Prostate gland (tissue), 2 donors: ENCODE results near the gene ADAMTS12. TPM values are rescaled to one million over a fixed set of nuclear protein-coding genes. Genes with fewer than 3 reads are reported as not detected.

Source experiments
- DNase-seq: peaks from one replicate; pipeline ENCODE4 v3.0.0-alpha.2; 2019; ENCODE audit warnings: low spot score
- H3K27ac ChIP-seq, 2 donors: fragments of 200-600 bp; sonication (generic); 2 replicates each; pipeline ENCODE4 v1.5.1; 2017 to 2019
- H3K27me3 ChIP-seq: fragments of 200-600 bp; sonication (generic); replicated peaks from 2 replicates; pipeline ENCODE4 v1.5.1; 2019; ENCODE audit not compliant: insufficient read depth
- H3K36me3 ChIP-seq, 2 donors: fragments of 200-600 bp; sonication (generic); 1 replicate in 1 of 2; 2 replicates in 1 of 2; pipeline versions ENCODE4 v1.5.1 to v1.8.1; 2017 to 2019
- H3K4me1 ChIP-seq: fragments of 200-600 bp; sonication (generic); replicated peaks from 2 replicates; pipeline ENCODE4 v1.5.1; 2019
- H3K4me3 ChIP-seq, 2 donors: fragments of 200-600 bp; sonication (generic); 2 replicates each; pipeline ENCODE4 v1.5.1; 2017 to 2019
- H3K9me3 ChIP-seq: fragments of 200-600 bp; sonication (generic); 2 replicates; pipeline ENCODE4 v1.5.1; 2017
- POLR2A ChIP-seq: fragments of 450-650 bp; IDR thresholded peaks from one replicate; pipeline ENCODE4 v1.6.1; 2016; ENCODE audit warnings: antibody characterized with exemption, mild to moderate bottlenecking
- POLR2AphosphoS5 ChIP-seq: sonication (generic); formaldehyde crosslinking; IDR thresholded peaks from one replicate; pipeline ENCODE4 v1.6.1; 2017; ENCODE audit warnings: antibody characterized with exemption
- WGBS: methylation state at CpG from one replicate; pipeline ENCODE4 v1.1.5; 2018; 5-methylcytosine and 5-hydroxymethylcytosine counted together
- intact Hi-C: fragments of 100-400 bp; cut with DNase I; formaldehyde crosslinking; loops from one replicate; pipeline ENCODE4 v1.14.2; 2022
- total RNA-seq, 2 donors: library from RNA; depleted of rRNA; stranded (reverse); fragments of >200 nt; gene quantifications; one replicate each; pipeline ENCODE4 v1.1.0, GENCODE V29; 2016
- TF ChIP-seq, protein P1 (sequence below), 4 experiments: fragments of 200-600 bp in 2 of 4; fragments of 450-650 bp in 2 of 4; sonication (generic) in 2 of 4; IDR thresholded peaks; 1 replicate in 3 of 4; 2 replicates in 1 of 4; pipeline ENCODE4 v1.5.1; 2016 to 2019; ENCODE audit warnings: antibody characterized with exemption in 4 of 4, mild to moderate bottlenecking in 2 of 4, moderate library complexity in 2 of 4

Gene ADAMTS12
- total RNA-seq, 2 donors from 2014 or later, result 0.09 to 3.7 TPM

DNA sequence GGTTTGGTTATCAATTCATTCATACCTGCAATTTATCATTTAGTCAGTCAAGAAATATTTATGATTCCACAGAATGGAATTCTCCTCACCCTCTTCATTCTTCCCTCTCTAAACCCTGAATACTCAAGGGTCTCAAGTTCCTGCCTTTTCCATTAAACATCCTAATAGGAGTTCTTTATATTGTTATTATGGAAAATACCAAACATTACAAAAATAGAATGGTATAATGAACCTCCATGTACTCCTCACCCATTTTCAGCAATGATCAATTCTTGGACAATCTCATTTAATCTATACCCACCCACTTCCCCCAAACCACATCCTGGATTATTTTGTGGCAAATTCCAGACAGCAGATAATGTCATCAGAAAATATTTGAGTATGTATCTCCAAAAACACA is 74.5 kb downstream of the ADAMTS12 start:
- Histone ChIP-seq H3K27me3 (no peaks in the 10 kb centered on the region), H3K9me3 (no peaks in the 10 kb centered on the region), H3K36me3 (no peaks in the 10 kb centered on the region), H3K4me3 (no peak overlapping the region), H3K4me1 (no peaks in the 10 kb centered on the region), H3K27ac (no peak overlapping the region)
- TF ChIP-seq, protein P1, sequence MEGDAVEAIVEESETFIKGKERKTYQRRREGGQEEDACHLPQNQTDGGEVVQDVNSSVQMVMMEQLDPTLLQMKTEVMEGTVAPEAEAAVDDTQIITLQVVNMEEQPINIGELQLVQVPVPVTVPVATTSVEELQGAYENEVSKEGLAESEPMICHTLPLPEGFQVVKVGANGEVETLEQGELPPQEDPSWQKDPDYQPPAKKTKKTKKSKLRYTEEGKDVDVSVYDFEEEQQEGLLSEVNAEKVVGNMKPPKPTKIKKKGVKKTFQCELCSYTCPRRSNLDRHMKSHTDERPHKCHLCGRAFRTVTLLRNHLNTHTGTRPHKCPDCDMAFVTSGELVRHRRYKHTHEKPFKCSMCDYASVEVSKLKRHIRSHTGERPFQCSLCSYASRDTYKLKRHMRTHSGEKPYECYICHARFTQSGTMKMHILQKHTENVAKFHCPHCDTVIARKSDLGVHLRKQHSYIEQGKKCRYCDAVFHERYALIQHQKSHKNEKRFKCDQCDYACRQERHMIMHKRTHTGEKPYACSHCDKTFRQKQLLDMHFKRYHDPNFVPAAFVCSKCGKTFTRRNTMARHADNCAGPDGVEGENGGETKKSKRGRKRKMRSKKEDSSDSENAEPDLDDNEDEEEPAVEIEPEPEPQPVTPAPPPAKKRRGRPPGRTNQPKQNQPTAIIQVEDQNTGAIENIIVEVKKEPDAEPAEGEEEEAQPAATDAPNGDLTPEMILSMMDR (IDR thresholded peaks at IDR 0.05), result no peak
- TF ChIP-seq POLR2AphosphoS5 (no peak), POLR2A (no peak)
- intact Hi-C loops, result no loop called here
- DNase-seq, result no peak

DNA sequence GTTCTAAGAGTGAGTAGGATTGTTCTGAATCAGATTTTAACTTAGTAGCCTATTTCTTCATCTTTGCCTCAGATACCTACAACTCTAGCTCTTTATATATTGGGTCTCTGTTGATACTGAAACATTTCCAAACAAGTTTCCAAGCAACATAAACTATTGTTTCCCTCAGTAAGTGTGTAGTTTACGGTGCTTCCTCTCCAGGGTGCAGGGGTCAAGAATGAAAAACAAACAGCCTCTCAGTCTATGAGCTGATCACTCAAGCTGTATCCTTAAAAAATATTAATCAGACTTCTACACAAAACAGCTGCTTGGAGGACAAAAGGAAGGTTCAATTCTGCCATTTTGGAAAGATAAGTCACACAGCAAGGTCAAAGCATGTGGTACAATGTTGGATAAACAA is 75.0 kb downstream of the ADAMTS12 start:
- TF ChIP-seq, protein P1 (IDR thresholded peaks at IDR 0.05), result no peak
- no peak for TF ChIP-seq POLR2A
- no peak for TF ChIP-seq POLR2AphosphoS5
- Histone ChIP-seq H3K27me3 (no peaks in the 10 kb centered on the region), H3K27ac (no peak overlapping the region), H3K9me3 (no peaks in the 10 kb centered on the region), H3K4me3 (no peak overlapping the region), H3K36me3 (no peaks in the 10 kb centered on the region), H3K4me1 (no peaks in the 10 kb centered on the region)
- intact Hi-C loops, result no loop called here
- no peak for DNase-seq
- WGBS, result 26% methylated on average over 1 of the region's 1 CpG

DNA sequence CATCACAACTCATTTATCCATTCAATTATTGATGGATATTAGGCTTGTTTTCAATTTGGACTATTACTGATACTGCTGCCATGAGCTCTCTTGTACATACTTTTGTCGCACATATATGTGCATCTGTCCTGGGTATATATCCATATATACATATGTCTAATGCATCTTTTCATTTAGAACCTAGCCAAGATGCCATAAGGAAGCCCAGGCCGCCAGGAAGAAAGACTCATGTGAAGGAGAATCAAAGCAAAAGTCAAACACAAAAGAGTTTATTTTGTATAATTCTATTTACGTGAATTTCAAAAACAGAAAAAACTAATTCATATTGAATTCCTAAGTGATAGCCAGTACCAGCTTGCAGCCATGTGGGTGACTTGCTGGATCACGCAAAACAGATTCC is 79.0 kb downstream of the ADAMTS12 start:
- DNase-seq, result no peak
- intact Hi-C loops, result no loop called here
- H3K27me3 ChIP-seq, result no peaks in the 10 kb centered on the region
- no peak for TF ChIP-seq POLR2A
- TF ChIP-seq, protein P1 (IDR thresholded peaks at IDR 0.05), result no peak
- no peak for TF ChIP-seq POLR2AphosphoS5
- H3K27ac ChIP-seq, result no peak overlapping the region
- no peaks in the 10 kb centered on the region for H3K4me1 ChIP-seq
- H3K4me3 ChIP-seq, result no peak overlapping the region
- no peaks in the 10 kb centered on the region for H3K9me3 ChIP-seq
- WGBS, result 97% methylated on average over 4 of the region's 4 CpGs
- H3K36me3 ChIP-seq, result no peaks in the 10 kb centered on the region

DNA sequence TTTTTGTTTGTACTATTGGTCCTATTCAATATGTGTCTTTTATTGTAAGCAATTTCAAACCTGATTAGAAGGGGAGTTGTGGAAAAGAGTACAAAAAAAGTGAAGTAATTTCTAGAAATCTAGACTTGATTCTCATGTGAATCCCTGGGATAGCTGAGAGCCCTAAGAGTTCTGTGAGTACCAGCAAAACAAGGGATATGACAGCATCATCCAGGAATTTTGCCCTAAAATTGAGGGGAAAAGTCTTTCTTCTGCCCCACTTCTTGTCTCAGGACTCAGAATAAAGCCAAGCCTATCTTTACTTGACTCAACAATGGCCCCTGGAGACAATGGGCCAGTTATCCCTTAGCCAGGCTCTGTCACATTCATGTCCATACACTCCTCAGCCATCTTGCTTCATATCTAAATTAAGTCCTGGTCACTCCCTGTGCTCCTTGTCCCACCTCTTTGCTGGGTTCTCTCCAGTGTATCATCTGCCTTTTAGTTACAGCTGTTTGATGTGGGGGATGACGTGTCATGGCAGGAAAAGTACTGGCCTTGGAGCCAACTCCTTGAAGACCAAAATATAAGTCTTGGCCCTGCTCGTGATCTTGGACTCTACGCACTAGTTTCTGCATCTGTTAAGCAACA is 81.2 kb downstream of the ADAMTS12 start:
- no peaks in the 10 kb centered on the region for H3K4me1 ChIP-seq
- DNase-seq, result no peak
- no peaks in the 10 kb centered on the region for H3K9me3 ChIP-seq
- H3K4me3 ChIP-seq, result no peak overlapping the region
- H3K27ac ChIP-seq, result no peak overlapping the region
- TF ChIP-seq POLR2A (no peak), POLR2AphosphoS5 (no peak)
- WGBS, result 62% methylated on average over 3 of the region's 3 CpGs
- H3K27me3 ChIP-seq, result no peaks in the 10 kb centered on the region
- no peaks in the 10 kb centered on the region for H3K36me3 ChIP-seq
- intact Hi-C loops, result no loop called here

DNA sequence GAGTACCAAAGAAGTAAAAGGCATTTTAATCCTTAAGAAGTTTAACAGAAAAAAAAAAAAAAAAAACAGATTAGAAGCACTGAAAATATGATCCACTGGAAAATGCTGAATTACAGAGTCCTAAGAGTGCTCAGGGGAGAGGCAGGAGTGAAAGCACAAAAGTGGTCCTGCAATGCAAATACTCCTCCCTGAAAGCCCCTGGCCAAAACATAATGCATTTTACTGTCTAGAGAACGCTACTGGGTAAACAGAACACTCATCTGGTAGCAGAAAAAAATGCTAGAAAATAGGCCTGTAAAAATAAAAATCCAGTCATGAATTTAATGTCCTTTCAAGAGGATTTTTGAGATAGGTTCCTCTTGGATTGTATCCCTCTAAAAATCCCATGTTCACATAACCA is 81.9 kb downstream of the ADAMTS12 start:
- H3K27ac ChIP-seq, result no peak overlapping the region
- no peak overlapping the region for H3K4me3 ChIP-seq
- H3K27me3 ChIP-seq, result no peaks in the 10 kb centered on the region
- DNase-seq, result no peak
- H3K4me1 ChIP-seq, result no peaks in the 10 kb centered on the region
- H3K36me3 ChIP-seq, result no peaks in the 10 kb centered on the region
- 27% methylated on average over 1 of the region's 1 CpG for WGBS
- H3K9me3 ChIP-seq, result no peaks in the 10 kb centered on the region
- no peak for TF ChIP-seq POLR2AphosphoS5
- TF ChIP-seq, protein P1 (IDR thresholded peaks at IDR 0.05), result no peak
- no peak for TF ChIP-seq POLR2A
- intact Hi-C loops, result no loop called here
